Measurements from ENCODE around the gene FAM163A. TPM values are rescaled to one million over a fixed set of nuclear protein-coding genes. Genes with fewer than 3 reads are reported as not detected.

Gene FAM163A
- total RNA-seq, 4 donors from 2014 or later: 0.33 to 3.2 (median 1.3) TPM; not detected in 1

DNA sequence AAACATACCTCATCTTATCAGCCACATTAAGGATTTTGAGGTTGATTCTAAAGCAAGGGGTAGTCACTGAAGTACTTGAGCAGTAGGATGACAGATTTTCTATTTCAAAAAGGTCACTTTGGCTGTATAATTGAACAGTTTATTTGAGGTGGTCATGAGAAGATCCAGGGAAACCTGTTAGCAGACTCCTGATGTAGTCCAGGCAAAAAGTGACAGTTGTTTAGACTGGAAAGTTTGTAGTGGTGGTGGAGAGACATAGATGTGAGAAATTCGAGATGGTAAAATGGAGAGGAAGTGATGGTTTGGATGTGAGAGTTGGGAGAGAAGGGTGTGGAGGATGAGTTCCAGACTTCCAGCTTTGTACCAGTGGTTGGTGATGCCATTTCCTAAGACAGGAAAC, 7.5 kb downstream of the FAM163A start:
- TF ChIP-seq, protein P1, sequence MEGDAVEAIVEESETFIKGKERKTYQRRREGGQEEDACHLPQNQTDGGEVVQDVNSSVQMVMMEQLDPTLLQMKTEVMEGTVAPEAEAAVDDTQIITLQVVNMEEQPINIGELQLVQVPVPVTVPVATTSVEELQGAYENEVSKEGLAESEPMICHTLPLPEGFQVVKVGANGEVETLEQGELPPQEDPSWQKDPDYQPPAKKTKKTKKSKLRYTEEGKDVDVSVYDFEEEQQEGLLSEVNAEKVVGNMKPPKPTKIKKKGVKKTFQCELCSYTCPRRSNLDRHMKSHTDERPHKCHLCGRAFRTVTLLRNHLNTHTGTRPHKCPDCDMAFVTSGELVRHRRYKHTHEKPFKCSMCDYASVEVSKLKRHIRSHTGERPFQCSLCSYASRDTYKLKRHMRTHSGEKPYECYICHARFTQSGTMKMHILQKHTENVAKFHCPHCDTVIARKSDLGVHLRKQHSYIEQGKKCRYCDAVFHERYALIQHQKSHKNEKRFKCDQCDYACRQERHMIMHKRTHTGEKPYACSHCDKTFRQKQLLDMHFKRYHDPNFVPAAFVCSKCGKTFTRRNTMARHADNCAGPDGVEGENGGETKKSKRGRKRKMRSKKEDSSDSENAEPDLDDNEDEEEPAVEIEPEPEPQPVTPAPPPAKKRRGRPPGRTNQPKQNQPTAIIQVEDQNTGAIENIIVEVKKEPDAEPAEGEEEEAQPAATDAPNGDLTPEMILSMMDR (IDR thresholded peaks at IDR 0.05): no peak
- no peak for TF ChIP-seq POLR2A (IDR thresholded peaks at IDR 0.05)
- H3K27ac ChIP-seq: no peak overlapping the region

DNA sequence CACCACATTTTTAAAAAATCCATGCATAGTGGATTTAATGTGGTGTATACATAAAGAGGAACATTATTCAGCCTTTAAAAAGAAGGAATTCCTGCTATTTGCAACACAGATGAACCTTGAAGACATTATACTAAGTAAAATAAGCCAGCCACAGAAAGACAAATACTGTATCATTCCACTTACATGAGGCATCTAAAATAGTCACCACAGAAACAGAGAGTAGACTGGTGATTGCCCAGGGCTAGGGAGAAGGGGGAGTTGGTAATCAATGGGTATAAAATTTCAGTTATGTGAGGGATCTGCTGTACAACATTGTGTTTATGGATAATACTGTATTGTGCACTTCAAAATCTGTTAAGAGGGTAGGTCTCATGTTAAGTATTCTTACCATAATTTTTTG, 10.0 kb downstream of the FAM163A start:
- no peak for TF ChIP-seq POLR2A (IDR thresholded peaks at IDR 0.05)
- TF ChIP-seq, protein P1 (IDR thresholded peaks at IDR 0.05): no peak
- Histone ChIP-seq H3K27ac (no peak overlapping the region), H3K27me3 (no peaks in the 10 kb centered on the region), H3K36me3 (no peaks in the 10 kb centered on the region), H3K9me3 (no peaks in the 10 kb centered on the region), H3K4me3 (replicated peaks in 1 of 3) (no peak overlapping the region), H3K4me1 (no peaks in the 10 kb centered on the region)
- intact Hi-C loops (cut with DNase I): no loop called here
- DNase-seq: no peak

More for the DNA sequence above, 7.5 kb downstream of the FAM163A start:
- WGBS, 2 donors: 49 to 64% methylated on average over 1 of the region's 1 CpG
- Histone ChIP-seq H3K4me1 (no peaks in the 10 kb centered on the region), H3K9me3 (no peaks in the 10 kb centered on the region), H3K36me3 (no peaks in the 10 kb centered on the region), H3K4me3 (replicated peaks in 1 of 3) (no peak overlapping the region), H3K27me3 (no peaks in the 10 kb centered on the region)
- intact Hi-C loops (cut with DNase I): no loop called here
- DNase-seq: no peak

DNA sequence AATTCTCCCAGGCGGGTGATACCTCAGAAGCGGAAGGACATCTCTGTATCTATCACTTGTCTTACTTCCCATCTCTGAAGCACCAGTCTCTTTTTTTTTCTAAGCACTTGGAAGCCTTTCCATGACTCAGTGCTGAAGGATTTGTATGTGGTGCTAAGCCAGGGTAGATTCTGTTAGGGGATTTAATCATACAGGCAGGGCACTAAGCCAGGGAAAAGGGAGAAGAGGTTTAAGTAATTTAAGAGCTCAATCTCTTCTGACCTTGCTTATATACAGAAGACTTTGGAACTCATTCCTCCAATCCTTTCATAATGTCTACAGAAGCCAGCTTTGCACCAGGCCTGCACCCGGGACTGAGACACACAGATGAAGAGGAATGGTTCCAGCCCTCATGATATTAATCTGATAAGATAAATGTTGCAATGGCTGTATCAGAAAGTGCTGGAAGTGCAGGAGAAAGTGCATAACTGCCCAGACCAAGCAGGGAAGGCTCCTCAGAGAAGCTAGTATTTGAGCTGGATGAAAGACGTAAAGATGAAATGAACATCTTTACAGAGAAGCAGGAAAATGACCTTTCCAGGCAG, 11.0 kb downstream of the FAM163A start:
- no peaks in the 10 kb centered on the region for H3K36me3 ChIP-seq
- 75 to 89% methylated on average over 4 of the region's 4 CpGs for WGBS, 2 donors
- H3K27ac ChIP-seq: no peak overlapping the region
- DNase-seq: no peak
- H3K4me3 ChIP-seq (replicated peaks in 1 of 3): no peak overlapping the region
- no peaks in the 10 kb centered on the region for H3K9me3 ChIP-seq
- no peaks in the 10 kb centered on the region for H3K4me1 ChIP-seq
- intact Hi-C loops (cut with DNase I): no loop called here
- TF ChIP-seq, protein P1 (IDR thresholded peaks at IDR 0.05): no peak
- no peak for TF ChIP-seq POLR2A (IDR thresholded peaks at IDR 0.05)
- no peaks in the 10 kb centered on the region for H3K27me3 ChIP-seq

DNA sequence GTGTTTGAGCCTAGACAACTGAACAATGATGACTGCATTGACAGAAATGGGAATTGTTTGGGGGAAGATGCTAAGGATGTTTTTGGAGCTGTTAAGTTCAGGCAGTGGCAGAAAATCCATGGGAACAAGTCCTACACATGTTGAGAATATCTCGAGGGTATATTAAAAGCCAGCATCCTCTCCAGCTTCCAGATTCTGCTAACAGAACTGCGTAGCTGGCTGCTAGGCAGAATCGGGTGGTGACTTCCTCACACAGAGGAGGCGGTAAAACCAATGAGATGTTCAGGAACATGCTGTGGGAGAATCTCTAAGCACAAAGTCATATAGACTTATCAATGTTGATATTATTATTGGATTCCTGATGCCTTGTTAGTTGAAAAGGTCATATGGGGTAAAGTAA, 14.8 kb downstream of the FAM163A start:
- Histone ChIP-seq H3K4me3 (replicated peaks in 1 of 3) (no peak overlapping the region), H3K27ac (no peak overlapping the region), H3K9me3 (no peaks in the 10 kb centered on the region), H3K36me3 (no peaks in the 10 kb centered on the region), H3K27me3 (no peaks in the 10 kb centered on the region), H3K4me1 (peaks cover 13 to 21% of the 10 kb centered on the region in 2 donors)
- no peak for TF ChIP-seq POLR2A (IDR thresholded peaks at IDR 0.05)
- TF ChIP-seq, protein P1 (IDR thresholded peaks at IDR 0.05): no peak
- WGBS, 2 donors: 57 to 67% methylated on average over 4 of the region's 4 CpGs
- intact Hi-C loops (cut with DNase I): no loop called here
- DNase-seq: no peak

DNA sequence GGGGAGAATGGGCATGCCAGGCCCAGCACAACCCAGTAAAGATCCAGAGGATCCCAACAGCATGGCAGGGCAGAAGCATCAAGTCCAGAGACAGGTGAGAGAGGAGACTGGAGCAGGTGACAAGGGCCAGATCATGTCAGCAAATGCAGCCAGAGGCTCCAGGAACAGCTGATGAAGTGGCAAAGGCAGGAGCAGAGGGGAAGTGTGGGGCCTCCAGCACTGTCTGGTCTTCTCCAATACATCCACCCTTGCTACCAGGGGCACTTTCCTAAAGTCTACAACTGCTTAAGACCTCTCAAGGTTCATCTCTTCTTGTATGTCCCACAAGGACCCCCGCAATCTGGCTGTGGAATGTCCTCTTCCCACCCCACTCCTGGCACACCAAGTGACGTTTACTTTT, 17.4 kb downstream of the FAM163A start:
- intact Hi-C loops (cut with DNase I): no loop called here
- Histone ChIP-seq H3K9me3 (no peaks in the 10 kb centered on the region), H3K4me1 (peaks cover 15 to 29% of the 10 kb centered on the region in 2 donors), H3K27ac (peak overlapping the region in 2 of 3 donors; percentile 27 to 61), H3K27me3 (no peaks in the 10 kb centered on the region), H3K4me3 (replicated peaks in 1 of 3) (no peak overlapping the region), H3K36me3 (no peaks in the 10 kb centered on the region)
- no peak for DNase-seq
- WGBS, 2 donors: 59 to 64% methylated on average over 2 of the region's 2 CpGs
- TF ChIP-seq, protein P1 (IDR thresholded peaks at IDR 0.05): no peak
- no peak for TF ChIP-seq POLR2A (IDR thresholded peaks at IDR 0.05)
